Breast epithelium (tissue), 3 donors: ENCODE results near the gene TTC22.

Experiments
- POLR2A ChIP-seq: fragments of 450-650 bp; IDR thresholded peaks from one replicate; pipeline ENCODE4 v1.6.1; 2016; ENCODE audit warnings: antibody characterized with exemption, mild to moderate bottlenecking, moderate library complexity
- TF ChIP-seq, protein P1 (sequence below), 3 donors: fragments of 450-650 bp; IDR thresholded peaks; one replicate each; pipeline ENCODE4 v1.5.1; 2016 to 2017; ENCODE audit warnings: antibody characterized with exemption in 3 of 3, mild to moderate bottlenecking in 3 of 3, moderate library complexity in 3 of 3

DNA sequence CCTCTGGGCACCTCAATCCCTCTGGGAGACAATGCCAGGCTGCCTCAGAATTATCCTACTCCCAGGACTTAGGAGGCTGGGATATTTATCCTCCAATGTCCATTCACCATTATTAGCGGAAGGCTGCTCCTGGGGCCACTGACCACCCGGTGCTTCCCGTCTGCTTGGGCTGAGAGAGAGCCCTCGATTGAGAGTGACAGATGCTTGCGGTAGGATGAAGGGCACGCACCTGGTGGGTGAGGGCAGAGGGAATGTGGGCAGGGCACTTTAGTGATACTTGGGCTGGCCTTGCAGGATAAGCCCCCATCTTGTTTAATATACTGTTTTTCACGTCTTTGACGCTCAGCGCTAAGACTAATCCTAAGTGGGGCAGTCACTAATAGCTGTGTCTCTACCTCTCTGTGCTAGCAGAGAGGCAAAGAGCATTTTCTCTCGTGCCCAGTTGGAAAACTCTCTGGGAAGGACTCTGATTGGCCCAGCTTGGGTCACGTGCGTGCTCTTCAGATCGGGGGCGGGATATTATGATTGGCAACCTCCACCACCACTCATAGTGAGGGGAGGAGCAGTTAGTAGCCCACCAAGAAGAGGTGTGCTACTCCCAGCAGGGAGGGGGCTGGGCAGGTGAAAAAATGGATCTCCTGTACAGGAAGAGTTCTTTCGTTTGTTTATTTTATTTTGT is 26.2 kb downstream of the TTC22 start:
- TF ChIP-seq, protein P1, sequence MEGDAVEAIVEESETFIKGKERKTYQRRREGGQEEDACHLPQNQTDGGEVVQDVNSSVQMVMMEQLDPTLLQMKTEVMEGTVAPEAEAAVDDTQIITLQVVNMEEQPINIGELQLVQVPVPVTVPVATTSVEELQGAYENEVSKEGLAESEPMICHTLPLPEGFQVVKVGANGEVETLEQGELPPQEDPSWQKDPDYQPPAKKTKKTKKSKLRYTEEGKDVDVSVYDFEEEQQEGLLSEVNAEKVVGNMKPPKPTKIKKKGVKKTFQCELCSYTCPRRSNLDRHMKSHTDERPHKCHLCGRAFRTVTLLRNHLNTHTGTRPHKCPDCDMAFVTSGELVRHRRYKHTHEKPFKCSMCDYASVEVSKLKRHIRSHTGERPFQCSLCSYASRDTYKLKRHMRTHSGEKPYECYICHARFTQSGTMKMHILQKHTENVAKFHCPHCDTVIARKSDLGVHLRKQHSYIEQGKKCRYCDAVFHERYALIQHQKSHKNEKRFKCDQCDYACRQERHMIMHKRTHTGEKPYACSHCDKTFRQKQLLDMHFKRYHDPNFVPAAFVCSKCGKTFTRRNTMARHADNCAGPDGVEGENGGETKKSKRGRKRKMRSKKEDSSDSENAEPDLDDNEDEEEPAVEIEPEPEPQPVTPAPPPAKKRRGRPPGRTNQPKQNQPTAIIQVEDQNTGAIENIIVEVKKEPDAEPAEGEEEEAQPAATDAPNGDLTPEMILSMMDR (IDR thresholded peaks at IDR 0.05): no peak
- TF ChIP-seq POLR2A: no peak
